H1 (cell line): ENCODE results near the gene GLRB. TPM values are rescaled to one million over a fixed set of nuclear protein-coding genes. Genes with fewer than 3 reads are reported as not detected.

Experiments
- CTCF ChIA-PET: fragments of 300-600 bp; sonication (Branson Sonifier 250); formaldehyde crosslinking; loops from one replicate; lab custom pipeline; 2021; ENCODE audit not compliant: partially characterized antibody; lab: Charles Lee
- POLR2A ChIA-PET: fragments of 300-600 bp; sonication (Branson Sonifier 250); formaldehyde crosslinking; loops from one replicate; lab custom pipeline; 2021; ENCODE audit warnings: inconsistent platforms; ENCODE audit not compliant: partially characterized antibody; lab: Charles Lee
- DNase-seq, 2 experiments: peaks; one replicate each; pipeline versions ENCODE4 v3.0.0 to v3.0.0-alpha.2; 2010 to 2022; ENCODE audit warnings: low spot score in 2 of 2, low read depth in 1 of 2, mixed read lengths in 1 of 2
- FAIRE-seq: peaks from 2 replicates; lab custom pipeline; 2011; peaks lifted over from hg19 to GRCh38; lab: Jason Lieb, UNC
- H2AFZ ChIP-seq: 2 replicates; pipeline ENCODE4 v1.8.1; 2012; ENCODE audit warnings: low read length, inconsistent platforms
- H2AK5ac ChIP-seq: 2 replicates; pipeline ENCODE4 v1.6.1; 2013; ENCODE audit warnings: low read depth, low read length
- H2BK120ac ChIP-seq: replicated peaks from 2 replicates; pipeline ENCODE3; 2013; ENCODE audit warnings: low read depth, low read length, inconsistent platforms
- H2BK12ac ChIP-seq: 2 replicates; pipeline ENCODE4 v1.6.1; 2013; ENCODE audit warnings: low read depth, low read length
- H2BK15ac ChIP-seq: 2 replicates; pipeline ENCODE4 v1.6.1; 2013; ENCODE audit warnings: low read length
- H2BK20ac ChIP-seq: 2 replicates; pipeline ENCODE4 v1.6.1; 2013; ENCODE audit warnings: low read length
- H2BK5ac ChIP-seq: 2 replicates; pipeline ENCODE4 v1.6.1; 2013; ENCODE audit warnings: low read depth, low read length
- H3K14ac ChIP-seq: 2 replicates; pipeline ENCODE4 v1.6.1; 2013; ENCODE audit warnings: inconsistent platforms; ENCODE audit not compliant: insufficient read length
- H3K18ac ChIP-seq: 2 replicates; pipeline ENCODE4 v1.6.1; 2013; ENCODE audit warnings: low read length; ENCODE audit errors: extremely low read depth
- H3K23ac ChIP-seq: 2 replicates; pipeline ENCODE4 v1.6.1; 2013; ENCODE audit warnings: inconsistent platforms; ENCODE audit not compliant: insufficient read length
- H3K23me2 ChIP-seq: 2 replicates; pipeline ENCODE4 v1.6.1; 2013; ENCODE audit warnings: low read depth, low read length
- H3K27ac ChIP-seq: 2 replicates; pipeline ENCODE4 v1.6.1; 2011; ENCODE audit warnings: low read depth, low read length, inconsistent platforms
- H3K27me3 ChIP-seq, 4 experiments: replicated peaks in 1 of 4; 1 replicate in 1 of 4; 2 replicates in 3 of 4; pipeline versions ENCODE4 v1.6.1 to v1.8.1; 2011 to 2013; ENCODE audit warnings: low read length in 3 of 4, mild to moderate bottlenecking in 3 of 4, inconsistent platforms in 2 of 4, mixed read lengths in 2 of 4, moderate library complexity in 1 of 4; ENCODE audit not compliant: control insufficient read depth in 3 of 4, insufficient read depth in 3 of 4; ENCODE audit errors: extremely low read depth in 1 of 4
- H3K36me3 ChIP-seq, 4 experiments: 2 replicates each; pipeline versions ENCODE4 v1.6.1 to v1.8.1; 2011 to 2013; ENCODE audit warnings: mild to moderate bottlenecking in 4 of 4, low read length in 3 of 4, moderate library complexity in 2 of 4, control low read depth in 1 of 4, inconsistent platforms in 1 of 4; ENCODE audit not compliant: insufficient read depth in 4 of 4, control insufficient read depth in 2 of 4
- H3K4ac ChIP-seq: replicated peaks from 2 replicates; pipeline ENCODE3; 2013; ENCODE audit warnings: low read length, low read depth, mixed read lengths, inconsistent platforms; ENCODE audit not compliant: insufficient read length
- H3K4me1 ChIP-seq, 4 experiments: replicated peaks in 1 of 4; 1 replicate in 1 of 4; 2 replicates in 3 of 4; pipeline versions ENCODE4 v1.6.1 to v1.8.1; 2011 to 2013; ENCODE audit warnings: low read length in 3 of 4, inconsistent platforms in 2 of 4, mixed read lengths in 1 of 4; ENCODE audit not compliant: insufficient read depth in 4 of 4, control insufficient read depth in 3 of 4
- H3K4me2 ChIP-seq, 2 experiments: 2 replicates each; pipeline versions ENCODE4 v1.6.1 to v1.8.1; 2011 to 2013; ENCODE audit warnings: low read depth in 2 of 2, low read length in 2 of 2, control low read depth in 1 of 2, inconsistent platforms in 1 of 2, mild to moderate bottlenecking in 1 of 2; ENCODE audit not compliant: insufficient read depth in 1 of 2
- H3K4me3 ChIP-seq, 4 experiments: fragments of 200-600, 300-600 bp in 1 of 4; sonication (generic), shearing (Covaris generic), sonication (Bioruptor Twin) in 1 of 4; 2 replicates each; pipeline versions ENCODE4 v1.5.1 to v1.8.1; 2011 to 2016; ENCODE audit warnings: low read length in 4 of 4, low read depth in 3 of 4, control low read depth in 2 of 4, inconsistent platforms in 2 of 4, mild to moderate bottlenecking in 2 of 4, mixed read lengths in 1 of 4, moderate library complexity in 1 of 4; ENCODE audit not compliant: insufficient read depth in 2 of 4; ENCODE audit errors: extremely low read depth in 1 of 4
- H3K56ac ChIP-seq: replicated peaks from 2 replicates; pipeline ENCODE3; 2013; ENCODE audit warnings: low read depth, mild to moderate bottlenecking, mixed read lengths, low read length, inconsistent platforms; ENCODE audit not compliant: insufficient read length
- H3K79me1 ChIP-seq: 2 replicates; pipeline ENCODE4 v1.6.1; 2013; ENCODE audit warnings: low read depth, low read length, control low read depth
- H3K79me2 ChIP-seq, 2 experiments: 2 replicates each; pipeline versions ENCODE4 v1.6.1 to v1.8.1; 2012 to 2013; ENCODE audit warnings: low read length in 2 of 2, mild to moderate bottlenecking in 2 of 2, inconsistent platforms in 1 of 2; ENCODE audit not compliant: insufficient read depth in 2 of 2, control insufficient read depth in 1 of 2
- H3K9ac ChIP-seq, 4 experiments: replicated peaks in 1 of 4; 1 replicate in 1 of 4; 2 replicates in 3 of 4; pipeline versions ENCODE4 v1.6.1 to v1.8.1; 2011 to 2013; ENCODE audit warnings: low read depth in 3 of 4, low read length in 3 of 4, control low read depth in 2 of 4, mild to moderate bottlenecking in 2 of 4, moderate library complexity in 2 of 4, inconsistent platforms in 1 of 4; ENCODE audit errors: extremely low read depth in 1 of 4
- H3K9me3 ChIP-seq, 2 experiments: 2 replicates each; pipeline versions ENCODE4 v1.6.1 to v1.8.1; 2012 to 2013; ENCODE audit warnings: mild to moderate bottlenecking in 2 of 2, moderate library complexity in 2 of 2, control low read depth in 1 of 2, inconsistent platforms in 1 of 2, low read depth in 1 of 2, low read length in 1 of 2, mixed read lengths in 1 of 2; ENCODE audit not compliant: insufficient read depth in 2 of 2
- H4K20me1 ChIP-seq, 2 experiments: replicated peaks in 1 of 2; 2 replicates each; pipeline versions ENCODE3 to v1.8.1; 2011 to 2013; ENCODE audit warnings: inconsistent platforms in 2 of 2, low read length in 2 of 2, mild to moderate bottlenecking in 1 of 2; ENCODE audit not compliant: insufficient read depth in 2 of 2, control insufficient read depth in 1 of 2
- H4K5ac ChIP-seq: 2 replicates; pipeline ENCODE4 v1.6.1; 2013; ENCODE audit warnings: low read length, low read depth, mixed read lengths, inconsistent platforms; ENCODE audit not compliant: insufficient read length
- H4K8ac ChIP-seq: 2 replicates; pipeline ENCODE4 v1.8.0; 2013; ENCODE audit warnings: mild to moderate bottlenecking, moderate library complexity, low read length, inconsistent platforms; ENCODE audit not compliant: insufficient read depth; ENCODE audit errors: extremely low read depth
- H4K91ac ChIP-seq: replicated peaks from 2 replicates; pipeline ENCODE3; 2013; ENCODE audit warnings: low read length, mixed read lengths, inconsistent platforms; ENCODE audit not compliant: insufficient read length
- CEBPB ChIP-seq: IDR thresholded peaks from 2 replicates; pipeline ENCODE4 v1.6.1; 2012; ENCODE audit warnings: low read depth, low read length
- CHD2 ChIP-seq: IDR thresholded peaks from 2 replicates; pipeline ENCODE4 v1.6.1; 2012; ENCODE audit warnings: low read length, improper control_type of control experiment
- FOSL1 ChIP-seq: IDR thresholded peaks from 2 replicates; pipeline ENCODE4 v1.6.1; 2011; ENCODE audit warnings: mild to moderate bottlenecking, low read depth, low read length, moderate library complexity; ENCODE audit not compliant: insufficient read depth
- GABPA ChIP-seq: IDR thresholded peaks from 2 replicates; pipeline ENCODE4 v1.6.1; 2011; ENCODE audit warnings: mild to moderate bottlenecking, low read length, moderate library complexity, borderline replicate concordance; ENCODE audit not compliant: insufficient read depth
- RBBP5 ChIP-seq: IDR thresholded peaks from 2 replicates; pipeline ENCODE4 v1.7.1; 2012; ENCODE audit warnings: low read depth, mild to moderate bottlenecking, inconsistent platforms, low read length, moderate library complexity, borderline replicate concordance
- SAP30 ChIP-seq: fragments of 300-600 bp; sonication (generic); IDR thresholded peaks from 2 replicates; pipeline ENCODE4 v1.7.1; 2012; ENCODE audit warnings: low read length, moderate library complexity, mild to moderate bottlenecking, inconsistent platforms; ENCODE audit not compliant: insufficient read depth, insufficient replicate concordance
- WGBS, 2 experiments: shearing (Covaris generic) in 1 of 2; methylation state at CpG; one replicate each; pipeline versions ENCODE4 v1.1.6 to v1.1.7; 2013 to 2015; ENCODE audit warnings: low lambda C conversion rate in 2 of 2, mixed read lengths in 2 of 2, inconsistent platforms in 1 of 2, low coverage in 1 of 2, missing lambda C conversion rate in 1 of 2; ENCODE audit not compliant: insufficient replicate concordance in 2 of 2, insufficient coverage in 1 of 2, insufficient read length in 1 of 2; ENCODE audit errors: extremely low coverage in 1 of 2, missing lambda C conversion rate in 1 of 2; 5-methylcytosine and 5-hydroxymethylcytosine counted together
- polyA plus RNA-seq, 7 experiments: library from polyadenylated mRNA; depleted of rRNA in 3 of 7; stranded (reverse) in 5 of 7; unstranded in 2 of 7; fragments of >200 nt in 5 of 7; fragments of 200-250 nt in 2 of 7; gene quantifications; 1 replicate in 5 of 7; 2 replicates in 1 of 7; 4 replicates in 1 of 7; pipeline versions ENCODE4 v1.2.1 to v1.2.3, GENCODE V29; 2011 to 2013; ENCODE audit warnings: missing spikeins in 2 of 7, mixed read lengths in 2 of 7
- total RNA-seq: library from RNA; stranded (reverse); fragmentation: NEBNext Ultra II Directional; extraction: Animal tissue kit (Norgen Biotek cat#: 25700); gene quantifications from 2 replicates; pipeline ENCODE4 v1.2.1, GENCODE V29; 2021

GLRB gene
- total and polyA plus RNA-seq, 2 of the 8 experiments (the other 6 are each of a cell fraction or from before 2014, with no cell fraction given), result 0.33 to 1.1 TPM

GRCh38 chr4:157165935-157166610 is 90.1 kb downstream of the GLRB start:
- CTCF ChIA-PET, result no interaction called here
- H4K8ac ChIP-seq, result no peak overlapping the region
- no peak overlapping the region for H4K5ac ChIP-seq
- H2BK5ac ChIP-seq, result no peak overlapping the region
- DNase-seq (no peak), FAIRE-seq (no peak)
- no peak overlapping the region for H3K4me2 ChIP-seq
- H3K36me3 ChIP-seq, result no peaks in the 10 kb centered on the region
- no peak overlapping the region for H2AK5ac ChIP-seq
- no peak overlapping the region for H3K14ac ChIP-seq
- no peaks in the 10 kb centered on the region for H3K4me1 ChIP-seq
- H2AFZ ChIP-seq, result no peak overlapping the region
- H4K20me1 ChIP-seq, result no peaks in the 10 kb centered on the region
- H3K79me1 ChIP-seq, result no peaks in the 10 kb centered on the region
- POLR2A ChIA-PET, result no interaction called here
- no peak overlapping the region for H3K23ac ChIP-seq
- no peaks in the 10 kb centered on the region for H3K27me3 ChIP-seq
- H3K9ac ChIP-seq, result no peak overlapping the region
- no peak overlapping the region for H2BK120ac ChIP-seq
- no peaks in the 10 kb centered on the region for H3K79me2 ChIP-seq
- 85% methylated on average over 3 of the region's 3 CpGs; no CpG with 5 or more reads in 1 of the 2 experiments for WGBS, 2 experiments
- H2BK15ac ChIP-seq, result no peak overlapping the region
- H3K9me3 ChIP-seq, result peaks cover 0 to 3% of the 10 kb centered on the region in 2 experiments; a peak in 1 of 4 replicates
- H4K91ac ChIP-seq, result no peak overlapping the region
- no peak overlapping the region for H3K18ac ChIP-seq
- no peak overlapping the region for H2BK20ac ChIP-seq
- no peak overlapping the region for H3K56ac ChIP-seq
- H2BK12ac ChIP-seq, result no peak overlapping the region
- TF ChIP-seq FOSL1 (no peak), GABPA (no peak), CHD2 (no peak), RBBP5 (no peak), CEBPB (no peak), SAP30 (no peak)
- no peak overlapping the region for H3K4me3 ChIP-seq
- no peak overlapping the region for H3K4ac ChIP-seq
- H3K23me2 ChIP-seq, result no peaks in the 10 kb centered on the region
- no peak overlapping the region for H3K27ac ChIP-seq
